OCI-LY3 (cell line): ENCODE results near the gene GRIK4.

ENCODE experiments used
- H2AFZ ChIP-seq: fragments of 200-600, 300-600 bp; shearing (Covaris generic); 2 replicates; pipeline ENCODE4 v1.6.0; 2014; ENCODE audit warnings: antibody characterized with exemption, low read depth, low read length
- H3K27ac ChIP-seq: fragments of 200-600, 300-600 bp; sonication (generic); 2 replicates; pipeline ENCODE4 v1.5.1; 2014; ENCODE audit warnings: mild to moderate bottlenecking, low read length, moderate library complexity, mixed read lengths
- H3K27me3 ChIP-seq: fragments of 200-600, 300-600 bp; sonication (generic); 2 replicates; pipeline ENCODE4 v1.6.1; 2014; ENCODE audit warnings: low read depth, low read length, mixed read lengths
- H3K36me3 ChIP-seq: fragments of 200-600, 300-600 bp; sonication (generic); replicated peaks from 2 replicates; pipeline ENCODE3; 2014; ENCODE audit warnings: low read depth, low read length, mixed read lengths
- H3K4me1 ChIP-seq: fragments of 300-600, 200-600 bp; sonication (generic); 2 replicates; pipeline ENCODE4 v1.6.1; 2014; ENCODE audit warnings: low read length, mixed read lengths
- H3K4me2 ChIP-seq: fragments of 200-600, 300-600 bp; sonication (generic); 2 replicates; pipeline ENCODE4 v1.6.1; 2014; ENCODE audit warnings: low read length, mixed read lengths
- H3K4me3 ChIP-seq: fragments of 300-600, 200-600 bp; sonication (generic); 2 replicates; pipeline ENCODE4 v1.5.1; 2014; ENCODE audit warnings: antibody characterized with exemption, mild to moderate bottlenecking, low read length, moderate library complexity
- H3K79me2 ChIP-seq: fragments of 300-600, 200-600 bp; shearing (Covaris generic); 2 replicates; pipeline ENCODE4 v1.6.1; 2014; ENCODE audit warnings: mild to moderate bottlenecking, low read length, mixed read lengths
- H3K9ac ChIP-seq: fragments of 300-600, 200-600 bp; shearing (Covaris generic); 2 replicates; pipeline ENCODE4 v1.6.0; 2014; ENCODE audit warnings: mild to moderate bottlenecking, low read length, moderate library complexity
- H3K9me3 ChIP-seq: fragments of 200-600, 300-600 bp; shearing (Covaris generic); 2 replicates; pipeline ENCODE4 v1.6.1; 2014; ENCODE audit warnings: low read length, mixed read lengths; ENCODE audit not compliant: insufficient read depth
- H4K20me1 ChIP-seq: fragments of 200-600, 300-600 bp; sonication (generic); 2 replicates; pipeline ENCODE4 v1.6.1; 2016; ENCODE audit warnings: low read length, mixed read lengths; ENCODE audit not compliant: insufficient read depth
- EZH2phosphoT487 ChIP-seq: fragments of 200-600 bp; shearing (Covaris generic); IDR thresholded peaks from 2 replicates; pipeline ENCODE4 v1.6.1; 2018; ENCODE audit warnings: antibody characterized with exemption, mixed run types, low read depth
- TF ChIP-seq, protein P1 (sequence below): fragments of 200-600, 300-600 bp; sonication (generic); IDR thresholded peaks from 2 replicates; pipeline ENCODE4 v1.5.1; 2014; ENCODE audit warnings: antibody characterized with exemption, low read length, low read depth

The GRIK4 gene

GRCh38 chr11:120599816-120600420 is 88.4 kb downstream of the GRIK4 start:
- Histone ChIP-seq H3K27ac (no peak overlapping the region), H3K27me3 (peaks cover 14% of the 10 kb centered on the region), H4K20me1 (no peaks in the 10 kb centered on the region), H3K79me2 (no peaks in the 10 kb centered on the region), H3K4me1 (peaks cover 28% of the 10 kb centered on the region), H2AFZ (no peak overlapping the region), H3K4me3 (no peak overlapping the region), H3K9me3 (no peaks in the 10 kb centered on the region), H3K4me2 (no peak overlapping the region), H3K36me3 (no peaks in the 10 kb centered on the region), H3K9ac (no peak overlapping the region)
- TF ChIP-seq EZH2phosphoT487 = no peak
- TF ChIP-seq, protein P1, sequence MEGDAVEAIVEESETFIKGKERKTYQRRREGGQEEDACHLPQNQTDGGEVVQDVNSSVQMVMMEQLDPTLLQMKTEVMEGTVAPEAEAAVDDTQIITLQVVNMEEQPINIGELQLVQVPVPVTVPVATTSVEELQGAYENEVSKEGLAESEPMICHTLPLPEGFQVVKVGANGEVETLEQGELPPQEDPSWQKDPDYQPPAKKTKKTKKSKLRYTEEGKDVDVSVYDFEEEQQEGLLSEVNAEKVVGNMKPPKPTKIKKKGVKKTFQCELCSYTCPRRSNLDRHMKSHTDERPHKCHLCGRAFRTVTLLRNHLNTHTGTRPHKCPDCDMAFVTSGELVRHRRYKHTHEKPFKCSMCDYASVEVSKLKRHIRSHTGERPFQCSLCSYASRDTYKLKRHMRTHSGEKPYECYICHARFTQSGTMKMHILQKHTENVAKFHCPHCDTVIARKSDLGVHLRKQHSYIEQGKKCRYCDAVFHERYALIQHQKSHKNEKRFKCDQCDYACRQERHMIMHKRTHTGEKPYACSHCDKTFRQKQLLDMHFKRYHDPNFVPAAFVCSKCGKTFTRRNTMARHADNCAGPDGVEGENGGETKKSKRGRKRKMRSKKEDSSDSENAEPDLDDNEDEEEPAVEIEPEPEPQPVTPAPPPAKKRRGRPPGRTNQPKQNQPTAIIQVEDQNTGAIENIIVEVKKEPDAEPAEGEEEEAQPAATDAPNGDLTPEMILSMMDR = no peak

- H3K9me3 ChIP-seq = no peaks in the 10 kb centered on the region
- no peak for TF ChIP-seq EZH2phosphoT487
- TF ChIP-seq, protein P1 = no peak
- H3K27ac ChIP-seq = no peak overlapping the region
- H3K4me1 ChIP-seq = peaks cover 34% of the 10 kb centered on the region
- no peaks in the 10 kb centered on the region for H3K79me2 ChIP-seq
- H4K20me1 ChIP-seq = no peaks in the 10 kb centered on the region
- no peak overlapping the region for H2AFZ ChIP-seq
- H3K36me3 ChIP-seq = no peaks in the 10 kb centered on the region
- no peak overlapping the region for H3K4me2 ChIP-seq
- no peak overlapping the region for H3K9ac ChIP-seq
- H3K27me3 ChIP-seq = peaks cover 11% of the 10 kb centered on the region
- H3K4me3 ChIP-seq = no peak overlapping the region
Measured at GRCh38 chr11:120601536-120601935, 90.0 kb downstream of the GRIK4 start.

DNA sequence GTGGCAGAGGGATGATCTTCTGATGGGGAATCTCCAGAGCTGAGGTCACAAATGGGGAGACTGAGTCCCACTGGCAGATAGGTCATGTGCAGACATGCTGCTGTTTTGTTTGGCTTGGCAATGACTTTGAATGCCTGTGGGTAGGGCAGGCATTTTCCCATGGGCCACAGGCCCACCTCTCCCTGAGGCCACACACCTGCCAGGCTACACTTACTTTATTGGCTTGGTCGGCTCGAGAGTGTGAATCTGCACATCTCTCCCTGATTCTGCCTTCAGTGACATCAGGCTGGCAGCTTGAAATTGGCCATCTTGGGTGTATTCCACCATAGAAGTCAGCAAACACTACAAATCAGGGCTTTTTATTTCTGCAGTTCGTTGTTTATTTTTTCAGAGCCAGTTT is 91.5 kb downstream of the GRIK4 start:
- no peak overlapping the region for H3K9ac ChIP-seq
- peaks cover 8% of the 10 kb centered on the region for H3K27me3 ChIP-seq
- H3K4me2 ChIP-seq = no peak overlapping the region
- TF ChIP-seq, protein P1 = no peak
- TF ChIP-seq EZH2phosphoT487 = no peak
- no peaks in the 10 kb centered on the region for H3K36me3 ChIP-seq
- no peaks in the 10 kb centered on the region for H3K9me3 ChIP-seq
- H2AFZ ChIP-seq = no peak overlapping the region
- H4K20me1 ChIP-seq = no peaks in the 10 kb centered on the region
- no peaks in the 10 kb centered on the region for H3K79me2 ChIP-seq
- no peak overlapping the region for H3K27ac ChIP-seq
- H3K4me3 ChIP-seq = no peak overlapping the region
- H3K4me1 ChIP-seq = peaks cover 22% of the 10 kb centered on the region

- no peak overlapping the region for H3K4me3 ChIP-seq
- TF ChIP-seq EZH2phosphoT487 = no peak
- TF ChIP-seq, protein P1 = no peak
- H3K27ac ChIP-seq = no peak overlapping the region
- no peak overlapping the region for H2AFZ ChIP-seq
- no peaks in the 10 kb centered on the region for H3K79me2 ChIP-seq
- H3K4me2 ChIP-seq = no peak overlapping the region
- no peaks in the 10 kb centered on the region for H4K20me1 ChIP-seq
- H3K4me1 ChIP-seq = peaks cover 13% of the 10 kb centered on the region
- no peaks in the 10 kb centered on the region for H3K36me3 ChIP-seq
- H3K9me3 ChIP-seq = no peaks in the 10 kb centered on the region
- no peak overlapping the region for H3K9ac ChIP-seq
- H3K27me3 ChIP-seq = no peaks in the 10 kb centered on the region
Measured at GRCh38 chr11:120605469-120605868, 93.9 kb downstream of the GRIK4 start.
